GM21576 (cell line): ENCODE results near the gene PCYT2.

ENCODE experiments used
- ATAC-seq: cut with Tn5 transposase; IDR thresholded peaks from one replicate; pipeline ENCODE4 v1.9.1; 2021; ENCODE audit warnings: mild to moderate bottlenecking, moderate library complexity; ENCODE audit not compliant: unreplicated experiment

The PCYT2 gene

DNA sequence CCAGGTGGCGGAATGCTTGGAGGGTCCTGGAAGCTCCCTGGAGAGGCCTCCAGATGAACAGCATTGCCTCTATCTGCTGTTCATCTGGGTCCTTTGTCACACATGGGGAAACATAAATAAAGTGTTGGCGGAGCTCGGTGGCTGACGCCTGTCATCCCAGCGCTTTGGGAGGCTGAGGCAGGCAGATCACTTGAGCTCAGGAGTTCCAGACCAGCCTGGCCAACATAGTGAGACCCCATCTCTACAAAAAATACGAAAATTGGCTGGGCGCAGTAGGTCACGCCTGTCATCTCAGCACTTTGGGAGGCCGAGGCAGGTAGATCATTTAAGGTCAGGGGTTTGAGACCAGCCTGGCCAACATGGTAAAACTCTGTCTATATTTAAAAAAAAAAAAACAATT, 33.7 kb upstream of the PCYT2 start:
- no peak for ATAC-seq

DNA sequence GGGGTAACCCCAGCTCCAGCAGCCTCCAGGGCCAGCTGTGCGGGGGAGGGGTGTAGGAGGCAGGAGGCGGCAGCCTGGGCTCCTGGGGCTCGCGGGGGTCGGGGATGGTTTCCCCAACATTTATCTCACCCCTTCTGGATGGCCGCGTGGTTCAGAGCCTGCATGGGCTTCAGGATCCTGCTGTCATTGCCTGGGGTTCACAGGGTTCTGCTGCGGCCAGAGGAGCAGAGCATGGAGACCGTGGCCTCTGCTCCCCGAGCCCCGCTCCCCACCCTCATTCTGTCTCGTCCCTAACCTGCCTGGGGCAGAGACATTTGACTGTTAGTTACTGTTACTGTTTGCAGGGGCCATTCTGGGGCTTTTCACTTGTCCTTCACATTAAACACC, 31.0 kb upstream of the PCYT2 start:
- ATAC-seq: no peak

DNA sequence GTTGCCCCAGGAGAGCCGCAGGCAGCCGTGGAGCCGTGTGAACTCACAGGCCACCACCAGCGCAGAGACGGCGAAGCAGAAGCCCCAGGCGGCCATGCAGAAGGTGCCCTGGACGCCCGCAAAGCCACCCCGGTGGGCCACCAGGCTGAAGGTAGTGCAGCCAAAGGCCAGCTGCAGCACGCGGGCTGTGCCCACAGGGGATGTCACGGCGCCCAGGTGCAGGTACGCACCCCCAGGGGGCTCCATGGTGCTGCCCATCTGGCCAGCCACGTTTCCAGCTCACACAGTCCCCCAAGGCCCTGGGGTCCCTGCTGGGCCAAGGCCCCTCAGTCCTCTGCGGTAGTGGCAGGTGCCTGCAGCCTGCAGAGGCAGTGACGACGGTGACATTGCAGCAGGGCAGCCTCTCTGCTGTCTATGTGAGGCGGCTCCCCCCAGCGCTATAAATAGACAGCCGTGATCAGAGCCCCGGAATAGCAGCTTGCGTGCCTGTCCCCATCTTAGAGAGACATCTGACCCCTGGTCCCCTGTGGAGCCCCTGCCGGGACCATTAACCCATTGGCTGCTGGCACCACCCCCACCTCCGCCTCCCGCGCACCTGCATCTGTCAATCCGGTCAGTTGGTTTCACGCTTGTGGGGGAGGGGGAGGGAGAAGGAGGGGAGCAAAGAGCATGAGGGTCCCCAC, 30.4 kb upstream of the PCYT2 start:
- ATAC-seq: no peak

DNA sequence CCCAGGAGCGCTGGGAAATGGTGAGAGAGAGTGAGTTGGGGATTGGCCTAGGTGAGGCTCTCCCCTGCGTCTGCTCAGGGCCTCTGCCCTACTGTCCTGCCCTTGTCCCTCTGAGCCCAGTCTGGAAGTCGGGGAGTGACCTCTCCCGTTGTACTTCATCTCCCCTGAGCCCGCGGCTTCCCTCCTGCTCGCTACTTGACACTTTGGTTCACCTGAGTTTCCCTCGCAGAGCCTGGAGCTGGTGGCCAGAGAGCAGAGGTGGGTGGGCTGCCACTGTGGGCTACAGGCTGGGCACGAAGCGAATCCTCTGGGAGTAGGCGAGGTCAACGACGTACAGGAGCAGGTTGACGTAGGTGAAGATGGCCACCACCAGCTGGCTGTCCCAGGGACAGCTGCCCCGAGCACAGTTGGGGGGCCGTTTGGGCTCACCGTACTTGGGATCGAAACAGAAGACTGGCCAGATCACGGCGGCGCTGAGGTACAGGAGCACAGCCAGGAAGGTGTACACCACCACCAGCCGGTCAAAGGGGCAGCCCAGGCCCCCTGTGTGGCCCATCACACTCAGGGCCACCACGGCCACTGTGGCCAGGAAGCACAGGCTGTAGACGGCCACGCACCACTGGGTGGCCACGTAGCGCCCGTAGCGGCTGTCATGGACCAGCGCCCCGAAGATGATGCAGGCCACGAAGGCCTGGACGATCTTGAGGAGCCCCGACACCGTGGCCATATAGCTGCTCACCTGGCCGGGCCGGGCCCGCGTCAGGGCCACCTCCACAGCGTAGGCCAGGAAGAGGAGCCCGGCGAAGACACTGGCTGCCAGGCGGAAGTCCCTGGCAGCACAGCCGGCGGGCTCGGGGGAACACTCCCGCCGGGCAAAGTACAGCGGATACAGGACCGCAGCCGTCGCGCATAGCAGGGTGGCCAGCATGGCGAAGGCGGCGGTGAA, 29.6 kb upstream of the PCYT2 start:
- ATAC-seq: no peak

DNA sequence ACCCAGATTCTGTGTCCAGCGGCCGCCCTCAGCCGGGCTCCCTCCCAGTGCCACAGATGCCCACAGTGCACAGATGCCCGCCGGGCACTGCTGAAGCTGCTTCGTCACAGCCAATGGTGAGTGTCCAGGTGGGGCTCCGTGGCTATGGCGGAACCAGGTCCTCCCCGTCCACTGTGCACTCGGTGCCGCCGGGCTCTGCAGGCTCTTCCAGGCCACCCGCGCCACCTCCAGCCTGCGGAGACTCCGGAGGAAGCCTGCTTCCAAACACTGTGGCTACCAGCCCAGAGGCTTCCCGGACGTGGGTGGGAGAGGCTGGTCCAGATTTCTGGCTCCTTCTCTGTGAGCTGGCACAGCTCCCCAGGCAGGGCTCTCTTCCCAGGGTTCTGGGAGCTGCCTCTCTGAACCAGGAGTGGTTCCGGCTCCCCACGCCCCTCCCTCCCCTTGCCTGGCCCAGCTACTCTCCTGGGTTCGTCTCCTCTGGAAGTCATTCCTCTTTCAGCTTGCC, 28.7 kb upstream of the PCYT2 start:
- ATAC-seq: no peak

DNA sequence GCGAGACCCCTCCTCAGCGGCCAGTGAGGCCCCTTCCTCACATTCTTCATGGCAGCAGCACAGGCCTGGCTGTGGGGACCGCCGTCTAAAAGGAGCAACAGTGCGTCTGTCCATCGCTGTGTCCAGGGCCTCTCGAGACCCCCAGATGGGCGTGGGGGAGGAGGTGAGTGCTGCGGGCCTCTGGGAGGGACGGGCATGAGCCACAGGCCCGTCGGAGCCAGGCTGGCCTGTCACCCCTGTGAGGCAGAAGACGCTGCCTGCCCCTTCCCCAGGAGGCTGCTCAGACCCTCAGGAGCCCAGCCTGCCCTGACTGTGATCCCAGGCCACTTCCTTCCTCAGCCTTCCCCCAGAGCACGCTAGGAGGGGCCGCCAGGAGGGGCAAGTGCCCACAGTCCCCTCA, 28.0 kb upstream of the PCYT2 start:
- ATAC-seq: no peak

DNA sequence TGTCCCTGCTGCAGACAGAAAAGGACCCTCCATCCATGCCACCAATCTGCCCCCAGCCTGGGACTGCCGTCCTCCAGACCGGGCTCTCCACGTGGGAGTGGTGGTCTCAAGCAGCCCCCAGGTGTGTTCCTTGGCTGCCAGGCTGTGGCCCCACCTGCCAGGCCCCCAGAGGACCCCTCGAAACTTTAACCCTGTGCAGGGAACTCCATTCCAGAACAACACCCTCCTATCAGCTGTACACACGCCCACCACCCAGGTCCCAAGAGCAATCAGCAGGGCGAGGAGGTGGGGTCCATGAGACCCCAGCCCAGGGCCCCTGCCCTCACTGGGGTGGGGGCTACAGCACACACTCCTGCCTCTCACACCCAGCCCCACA, 24.5 kb upstream of the PCYT2 start:
- no peak for ATAC-seq

DNA sequence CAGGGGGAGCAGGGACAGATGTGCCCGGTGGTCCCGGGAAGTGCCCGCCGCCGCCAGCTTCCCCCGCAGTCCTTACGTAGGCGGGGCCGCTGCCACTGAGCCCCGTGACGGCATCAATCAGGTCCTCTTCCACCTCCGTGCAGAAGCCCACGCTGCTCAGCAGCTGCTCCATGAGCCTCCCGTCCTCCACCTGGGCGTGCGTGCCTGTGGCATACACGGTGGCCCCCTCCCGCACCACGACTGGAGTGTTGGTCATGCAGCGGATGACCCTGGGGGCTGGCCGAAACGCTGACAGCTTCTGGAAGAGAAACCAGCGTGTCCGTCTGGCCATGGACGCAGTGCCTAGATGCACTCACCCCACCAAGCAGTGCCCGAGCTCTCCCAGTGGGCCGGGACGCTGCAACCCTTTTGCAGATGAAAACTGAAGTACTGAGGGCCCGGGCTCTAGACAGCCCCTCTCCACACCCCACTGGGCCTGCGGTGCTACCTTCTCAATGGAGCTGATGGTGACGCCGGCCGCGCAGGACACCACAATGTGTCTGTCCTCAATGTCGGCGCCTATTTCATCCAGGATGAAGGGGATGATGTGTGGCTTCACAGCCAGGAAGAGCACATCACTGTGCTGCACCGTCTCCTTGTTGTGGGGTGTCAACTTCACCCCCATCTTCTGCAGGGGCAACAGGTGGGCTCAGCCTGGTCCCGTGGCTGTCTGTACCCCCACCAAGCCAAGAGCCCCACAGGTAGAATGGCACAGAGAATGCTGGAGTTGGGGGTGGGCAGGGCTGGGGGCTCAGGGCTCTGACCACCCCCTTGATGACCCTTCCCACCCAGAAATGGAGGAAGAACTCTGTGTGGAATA, 23.9 kb upstream of the PCYT2 start:
- ATAC-seq: no peak

DNA sequence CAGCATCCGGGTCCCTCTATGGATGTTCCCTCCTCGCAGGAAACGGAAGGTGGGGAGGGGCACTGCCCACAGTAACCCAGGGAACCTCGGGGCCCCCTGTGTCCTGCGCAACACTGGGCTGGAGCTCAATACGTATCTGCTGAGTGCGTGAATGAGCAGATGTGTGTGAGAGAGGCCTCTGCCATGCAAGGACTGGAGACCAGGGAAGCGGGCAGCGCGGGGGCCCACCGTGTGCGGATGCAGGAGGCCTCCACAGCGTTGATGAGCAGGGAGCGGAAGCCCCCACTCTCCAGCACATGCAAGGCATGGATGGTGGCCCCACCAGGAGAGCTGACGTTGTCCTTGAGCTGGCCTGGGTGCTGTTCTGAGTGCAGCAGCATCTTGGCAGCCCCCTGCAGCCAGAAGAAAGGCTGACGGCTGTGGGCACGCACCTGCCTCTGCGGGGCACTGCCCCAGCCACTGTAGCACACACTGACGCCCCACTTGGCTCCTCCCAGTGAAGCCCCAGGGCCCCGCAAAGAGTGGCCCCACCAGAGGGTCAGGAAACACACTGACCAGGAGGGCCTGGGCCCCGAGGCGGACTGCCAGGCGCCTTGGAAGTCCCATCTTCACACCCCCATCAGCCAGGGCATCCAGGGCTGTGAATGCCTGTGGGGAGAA, 23.0 kb upstream of the PCYT2 start:
- ATAC-seq: no peak

DNA sequence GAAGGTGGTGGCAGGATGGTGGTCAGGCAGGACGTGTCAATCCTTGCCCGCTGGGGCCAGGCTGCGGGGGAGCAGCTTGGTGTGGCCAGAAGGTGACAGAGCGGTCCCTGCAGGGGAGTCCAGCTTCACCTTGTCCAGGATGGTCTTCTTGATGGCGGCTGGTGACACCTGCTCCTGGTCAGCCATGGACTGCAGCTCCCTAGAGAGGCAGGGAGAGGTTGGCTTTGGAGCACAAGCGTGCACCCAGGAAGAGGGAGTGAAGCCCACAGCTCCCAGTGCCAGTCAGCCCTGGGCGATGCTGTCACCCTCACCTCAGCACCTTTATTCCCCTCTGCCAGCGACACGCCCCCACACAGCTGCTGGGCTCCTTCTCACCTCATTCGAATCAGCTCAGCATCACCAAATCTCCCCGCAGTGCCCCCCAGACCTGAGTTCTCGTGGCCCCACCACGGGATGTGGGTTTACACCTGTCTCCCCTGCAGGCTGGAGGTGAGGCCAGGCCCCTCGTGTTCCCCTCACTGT, 22.0 kb upstream of the PCYT2 start:
- ATAC-seq: no peak

DNA sequence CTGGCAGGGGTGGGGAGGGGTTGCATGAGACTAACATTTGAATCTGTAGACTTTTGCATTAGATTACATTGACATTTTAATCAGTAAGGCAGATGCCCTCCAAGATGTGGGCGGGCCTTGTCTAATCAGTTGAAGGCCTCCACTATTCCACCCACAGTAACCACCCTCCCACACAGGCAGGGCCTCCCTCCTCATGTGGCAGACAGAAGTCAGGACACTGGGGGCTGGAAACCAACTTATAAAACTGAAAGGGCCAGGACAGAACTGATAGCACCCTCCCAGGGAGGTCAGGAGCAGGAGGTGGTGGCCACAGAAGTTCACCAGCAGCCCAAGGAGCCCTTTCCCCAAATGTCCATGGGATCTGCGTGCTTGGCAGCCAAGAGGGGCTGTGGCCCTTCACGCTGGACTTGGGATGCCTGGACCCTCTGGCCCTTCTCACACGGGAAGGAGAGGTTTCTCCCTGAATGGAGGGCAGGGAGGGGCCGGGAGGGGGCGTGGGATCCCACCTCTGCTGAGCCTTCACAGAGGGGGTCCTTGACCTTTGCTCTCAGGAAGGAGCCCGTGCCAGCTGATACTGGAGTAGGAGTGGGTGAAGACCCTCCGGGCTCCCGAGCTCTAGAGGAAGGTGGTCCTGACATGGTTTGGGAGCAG, 21.3 kb upstream of the PCYT2 start:
- no peak for ATAC-seq

DNA sequence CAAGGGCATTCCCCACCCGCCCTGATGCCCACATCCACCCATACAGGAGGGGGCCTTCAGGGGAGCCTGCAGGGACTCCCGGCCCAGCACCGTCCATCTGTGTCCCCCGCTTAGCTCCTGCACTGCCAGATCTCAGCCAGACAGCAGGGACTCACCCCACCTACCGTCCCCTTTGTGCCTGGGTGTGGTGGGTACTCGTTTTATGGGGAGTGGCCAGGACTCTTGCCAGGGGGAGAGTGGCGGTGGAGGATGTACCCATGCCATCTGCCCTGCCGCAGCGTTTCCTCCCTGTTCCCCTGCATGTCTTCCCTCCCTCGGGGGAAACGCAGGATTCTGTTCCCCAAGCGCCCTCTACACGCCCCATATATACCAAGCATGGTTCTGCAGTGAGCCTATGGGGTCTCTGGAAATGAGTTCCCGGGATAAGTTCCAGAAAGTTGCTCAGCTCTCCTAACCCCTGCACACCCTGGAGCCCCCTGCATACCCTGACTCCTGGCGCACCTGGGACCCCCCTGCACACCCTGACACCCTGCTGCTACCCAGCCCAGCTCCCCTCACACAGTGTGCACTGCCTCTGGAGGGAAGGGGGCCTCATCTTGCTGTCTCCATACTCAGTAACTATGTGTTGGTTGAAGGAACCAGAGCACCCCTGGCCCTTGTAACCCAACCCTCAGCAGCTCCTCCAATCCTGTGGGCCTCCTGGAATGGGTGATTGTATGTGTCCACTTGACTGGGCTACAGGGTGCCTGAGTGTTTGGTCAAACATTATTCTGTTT, 20.5 kb upstream of the PCYT2 start:
- no peak for ATAC-seq

DNA sequence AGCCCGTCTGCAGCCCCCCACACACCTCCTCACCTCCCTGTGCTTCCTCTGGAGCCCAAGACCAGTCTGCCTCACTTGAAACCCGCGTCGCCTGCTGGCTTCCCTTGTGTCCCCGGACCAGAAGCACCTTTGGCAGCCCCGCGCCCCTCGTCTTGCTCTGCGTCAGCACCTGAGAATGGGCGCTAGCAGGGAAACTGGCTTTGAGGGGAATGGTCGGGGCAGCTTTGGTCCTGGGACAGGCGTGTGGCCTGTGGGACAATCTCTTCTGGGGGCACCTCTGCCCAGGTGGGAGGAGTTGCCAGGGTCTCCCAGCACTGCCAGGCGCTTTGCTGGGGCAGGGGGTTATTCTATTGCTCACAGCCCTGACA, 20.0 kb upstream of the PCYT2 start:
- no peak for ATAC-seq

DNA sequence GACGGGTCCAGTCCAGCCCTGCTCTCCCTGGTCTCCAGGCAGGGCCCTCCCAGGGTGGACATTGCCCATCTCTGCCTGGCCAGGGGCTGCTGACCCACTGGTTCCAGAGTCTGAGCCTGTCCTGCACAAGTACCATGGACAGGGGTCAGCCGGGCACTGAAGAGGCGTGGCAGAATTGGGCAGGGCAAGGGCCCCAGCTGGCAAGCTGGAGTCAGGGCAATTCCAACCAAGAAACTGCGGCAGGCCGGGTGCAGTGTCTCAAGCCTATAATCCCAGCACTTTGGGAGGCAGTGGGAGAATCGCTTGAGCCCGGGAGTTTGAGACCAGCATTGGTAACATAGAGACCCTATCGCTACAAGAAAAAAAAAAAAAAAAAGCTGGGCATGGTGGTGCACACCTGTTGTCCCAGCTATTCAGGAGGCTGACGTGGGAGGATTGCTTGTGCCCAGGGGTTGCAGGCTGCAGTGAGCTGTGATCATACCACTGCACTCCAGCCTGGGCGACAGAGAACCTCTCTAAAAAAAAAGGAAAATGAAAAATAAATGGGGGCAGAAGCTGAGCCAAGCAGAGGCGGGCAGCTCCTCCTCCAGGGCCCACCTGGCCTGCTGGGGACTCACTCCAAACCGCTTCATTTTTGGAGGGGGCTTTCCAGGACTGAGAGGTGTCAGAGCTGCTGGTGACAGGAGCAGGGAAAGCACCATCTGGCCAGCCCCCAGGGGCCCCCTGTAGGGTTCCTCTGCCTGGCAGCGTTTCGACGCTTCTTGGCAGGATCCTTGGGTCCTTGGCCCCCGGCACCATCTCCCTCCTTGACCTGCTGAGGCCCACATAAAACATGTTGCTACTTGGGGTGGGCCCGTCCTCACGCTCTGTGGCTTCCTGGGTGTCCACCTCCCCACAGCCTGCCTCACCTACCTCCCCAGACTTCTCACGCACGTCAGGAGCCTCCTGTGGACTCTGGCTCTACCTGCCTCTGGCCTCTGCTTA, 19.2 kb upstream of the PCYT2 start:
- ATAC-seq: no peak

DNA sequence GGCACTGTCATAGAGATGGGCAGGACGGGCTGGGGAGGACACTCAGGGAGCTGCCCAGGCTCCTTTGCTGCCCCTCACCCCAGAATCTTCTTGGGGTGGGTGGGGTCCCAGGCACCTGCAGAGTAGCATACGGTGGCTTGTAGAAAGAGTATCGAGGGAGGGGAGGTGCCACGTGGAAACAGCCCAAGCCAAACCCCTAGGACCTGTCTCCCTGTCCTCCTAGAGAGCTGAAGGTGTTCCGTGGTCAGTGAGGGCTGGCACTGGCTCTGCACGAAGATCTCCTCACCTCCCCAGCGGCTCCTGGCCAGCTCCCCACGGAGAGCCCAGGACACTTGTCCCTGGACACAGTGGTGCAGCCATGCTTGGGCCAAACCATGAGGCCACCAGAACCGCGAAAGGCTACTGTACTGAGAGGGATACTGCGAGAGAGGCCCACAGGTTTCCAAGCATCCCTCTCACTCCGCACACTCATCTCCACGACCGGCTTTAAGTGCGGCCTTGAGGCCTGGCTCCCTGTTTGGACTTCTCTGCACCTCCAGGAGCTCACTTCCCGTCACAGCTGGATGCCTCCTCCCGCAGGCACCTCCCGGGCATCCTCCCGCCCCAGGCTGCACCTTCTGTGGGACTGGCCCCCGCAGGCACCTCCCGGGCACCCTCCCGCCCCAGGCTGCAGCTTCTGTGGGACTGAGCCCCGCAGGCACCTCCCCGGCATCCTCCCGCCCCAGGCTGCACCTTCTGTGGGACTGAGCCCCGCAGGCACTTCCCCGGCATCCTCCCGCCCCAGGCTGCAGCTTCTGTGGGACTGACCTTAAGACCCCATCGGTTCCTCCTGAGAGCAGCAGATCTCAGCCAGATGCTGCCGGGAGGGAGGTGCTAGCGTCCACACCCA, 18.3 kb upstream of the PCYT2 start:
- ATAC-seq: no peak

DNA sequence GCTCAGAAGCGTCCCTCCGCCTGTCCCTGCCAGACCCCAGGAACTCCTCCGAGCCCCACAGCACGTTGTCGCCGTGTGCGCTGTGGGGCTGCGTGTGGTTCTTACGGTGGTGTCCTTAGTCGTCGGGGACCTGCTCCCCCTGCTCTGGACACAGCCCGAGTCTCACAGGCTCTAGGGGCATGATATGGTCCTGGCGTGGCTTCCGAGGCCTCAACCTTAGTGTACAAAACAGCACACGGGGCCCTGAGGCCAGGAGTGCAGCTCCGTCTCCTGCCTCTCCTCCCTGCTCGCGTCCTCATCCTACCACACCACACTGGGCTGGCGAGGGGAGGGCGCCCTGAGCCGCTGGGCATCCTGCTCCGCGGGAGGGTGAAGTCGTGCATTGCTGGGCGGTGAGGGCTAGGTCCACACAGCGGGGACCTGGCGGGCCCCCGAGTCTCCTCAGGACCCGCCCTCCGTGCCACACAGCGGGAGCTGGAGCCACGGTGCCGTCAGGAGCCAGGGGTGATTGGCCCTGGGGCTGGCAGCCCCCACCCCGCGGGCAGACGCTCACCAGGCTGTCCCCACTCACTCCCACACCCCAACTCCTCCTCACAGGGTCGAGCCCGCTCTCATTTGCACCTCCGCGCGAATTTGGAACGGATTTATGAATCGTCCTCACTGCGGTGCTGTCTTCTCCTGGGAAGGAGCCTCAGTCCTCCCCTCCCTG, 17.5 kb upstream of the PCYT2 start:
- ATAC-seq: no peak
